ENCODE results near the gene RRP36. TPM values are rescaled to one million over a fixed set of nuclear protein-coding genes. Genes with fewer than 3 reads are reported as not detected.
"Not testable (repeated sequence)": the region's sequence is repeated elsewhere in the genome, so short reads cannot be mapped to it uniquely, and the experiment has no call there.

The RRP36 gene
- polyA plus RNA-seq, 3 donors: 26.6 to 52.5 (median 43.3) TPM

- no peak overlapping the region for H2AFZ ChIP-seq (ENCODE audit: insufficient read depth, low read depth, low read length, poor library complexity, severe bottlenecking)
- H3K27me3 ChIP-seq (ENCODE audit: control insufficient read depth in 2 of 2, insufficient read depth in 2 of 2, low read length in 2 of 2): no peaks in the 10 kb centered on the region
- H3K4me2 ChIP-seq (replicated peaks; ENCODE audit: extremely low read depth, low read length, poor library complexity, severe bottlenecking): no peak overlapping the region
- H3K4me1 ChIP-seq (ENCODE audit: control insufficient read depth in 1 of 2, insufficient read depth in 2 of 2, low read length in 2 of 2): no peaks in the 10 kb centered on the region
- peaks cover 0 to 2% (median 0%) of the 10 kb centered on the region in 7 donors for H3K9me3 Mint-ChIP-seq
- no peak overlapping the region for H3K4me3 Mint-ChIP-seq
- no peaks in the 10 kb centered on the region for H3K4me1 Mint-ChIP-seq
- no peak for TF ChIP-seq CTCF (IDR thresholded peaks at IDR 0.05)
- H3K9ac ChIP-seq (ENCODE audit: insufficient read depth, low read length, poor library complexity, severe bottlenecking): no peak overlapping the region
- no peaks in the 10 kb centered on the region for H3K79me2 ChIP-seq (ENCODE audit: insufficient read depth, low read length)
- no peak for DNase-seq
- peaks cover 48 to 76% of the 10 kb centered on the region in 2 donors for H3K36me3 ChIP-seq (replicated peaks in 1 of 2; ENCODE audit: control insufficient read depth in 1 of 2, insufficient read depth in 2 of 2, low read length in 2 of 2)
- no peaks in the 10 kb centered on the region for H3K9me3 ChIP-seq (replicated peaks in 1 of 2; ENCODE audit: control insufficient read depth in 1 of 2, insufficient read depth in 1 of 2, low read length in 2 of 2)
- H3K36me3 Mint-ChIP-seq: peaks cover 71 to 93% of the 10 kb centered on the region in 2 donors
- peaks cover 0 to 4% (median 0%) of the 10 kb centered on the region in 3 donors for H3K27me3 Mint-ChIP-seq (ENCODE audit: low read depth in 3 of 3)
- peak overlapping the region in 2 of 7 donors; percentile 48 to 60 for H3K27ac Mint-ChIP-seq
- intact Hi-C loops (cut with micrococcal nuclease): no loop called here
- WGBS (ENCODE audit: insufficient coverage): 95% methylated on average over 17 of the region's 18 CpGs
- H3K27ac ChIP-seq (ENCODE audit: low read depth in 1 of 2, low read length in 2 of 2): no peak overlapping the region
- no peak overlapping the region for H3K4me3 ChIP-seq (replicated peaks in 1 of 3; ENCODE audit: low read depth in 2 of 3, low read length in 3 of 3)
- no peaks in the 10 kb centered on the region for H4K20me1 ChIP-seq (ENCODE audit: insufficient read depth, low read length)
Measured at GRCh38 chr6:43040542-43041257, 19.3 kb downstream of the RRP36 start.

- Mint-ChIP-seq H3K36me3 (peaks cover 73 to 95% of the 10 kb centered on the region in 2 donors), H3K27ac (peak overlapping the region in 1 of 7 donors; percentile 49)
- H3K4me1 Mint-ChIP-seq; H3K4me3 Mint-ChIP-seq; H3K27me3 ChIP-seq (ENCODE audit: control insufficient read depth in 2 of 2, insufficient read depth in 2 of 2, low read length in 2 of 2); H4K20me1 ChIP-seq (ENCODE audit: insufficient read depth, low read length); H2AFZ ChIP-seq (ENCODE audit: insufficient read depth, low read depth, low read length, poor library complexity, severe bottlenecking); H3K9me3 ChIP-seq (replicated peaks in 1 of 2; ENCODE audit: control insufficient read depth in 1 of 2, insufficient read depth in 1 of 2, low read length in 2 of 2); H3K4me1 ChIP-seq (ENCODE audit: control insufficient read depth in 1 of 2, insufficient read depth in 2 of 2, low read length in 2 of 2); H3K27me3 Mint-ChIP-seq (ENCODE audit: low read depth in 3 of 3); H3K4me2 ChIP-seq (replicated peaks; ENCODE audit: extremely low read depth, low read length, poor library complexity, severe bottlenecking); DNase-seq; H3K27ac ChIP-seq (ENCODE audit: low read depth in 1 of 2, low read length in 2 of 2); H3K79me2 ChIP-seq (ENCODE audit: insufficient read depth, low read length); intact Hi-C loops (cut with micrococcal nuclease); H3K9me3 Mint-ChIP-seq; H3K9ac ChIP-seq (ENCODE audit: insufficient read depth, low read length, poor library complexity, severe bottlenecking); H3K4me3 ChIP-seq (replicated peaks in 1 of 3; ENCODE audit: low read depth in 2 of 3, low read length in 3 of 3): not testable (repeated sequence)
- 100% methylated on average over 1 of the region's 8 CpGs for WGBS (ENCODE audit: insufficient coverage)
- H3K36me3 ChIP-seq (replicated peaks in 1 of 2; ENCODE audit: control insufficient read depth in 1 of 2, insufficient read depth in 2 of 2, low read length in 2 of 2): peaks cover 49 to 80% of the 10 kb centered on the region in 2 donors
Measured at GRCh38 chr6:43041475-43041874, 20.1 kb downstream of the RRP36 start.
